ENCODE data around the gene PCDHGC4. TPM values are rescaled to one million over a fixed set of nuclear protein-coding genes. Genes with fewer than 3 reads are reported as not detected.

The PCDHGC4 gene
- 1.7 TPM in 1 of 2 replicates, not detected in the other for total RNA-seq (2014; rRNA removed; shearing (Covaris generic))

DNA sequence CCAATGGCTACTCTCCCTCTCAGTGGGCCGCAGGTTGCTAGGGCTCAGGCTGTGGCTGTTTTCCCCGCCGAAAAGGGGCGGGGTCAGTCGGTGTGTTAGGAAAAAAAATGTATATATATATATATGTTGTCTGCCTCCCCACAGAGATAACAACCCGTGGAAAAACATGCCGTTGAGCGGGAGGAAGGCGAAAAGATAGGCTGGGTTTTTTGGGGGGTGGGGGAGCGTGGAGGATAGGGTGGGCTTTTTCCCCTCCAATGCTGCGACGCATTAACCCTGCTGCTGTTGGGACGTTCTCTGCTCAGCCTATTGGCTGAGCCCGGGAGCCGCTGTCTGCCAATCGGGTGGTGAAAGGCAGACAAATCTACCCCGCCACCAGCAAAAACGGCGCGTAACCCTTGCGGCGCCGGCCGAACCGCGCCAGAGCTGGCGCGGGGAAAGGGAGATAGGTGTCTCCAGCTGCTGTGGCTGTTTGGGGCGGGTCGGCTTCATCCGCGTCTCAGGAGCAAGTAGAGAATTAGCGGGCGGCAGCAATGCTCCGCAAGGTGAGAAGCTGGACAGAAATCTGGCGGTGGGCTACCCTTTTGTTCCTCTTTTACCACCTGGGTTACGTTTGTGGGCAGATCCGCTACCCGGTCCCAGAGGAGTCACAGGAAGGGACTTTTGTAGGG, at the start of gene PCDHGC4:
TSS of gene PCDHGC4 (plus strand) at position 390 of the 671 bp plus-strand sequence. CDS start at position 534, 144 bp downstream.
- no peak for DNase-seq (ENCODE audit: low spot score)

DNA sequence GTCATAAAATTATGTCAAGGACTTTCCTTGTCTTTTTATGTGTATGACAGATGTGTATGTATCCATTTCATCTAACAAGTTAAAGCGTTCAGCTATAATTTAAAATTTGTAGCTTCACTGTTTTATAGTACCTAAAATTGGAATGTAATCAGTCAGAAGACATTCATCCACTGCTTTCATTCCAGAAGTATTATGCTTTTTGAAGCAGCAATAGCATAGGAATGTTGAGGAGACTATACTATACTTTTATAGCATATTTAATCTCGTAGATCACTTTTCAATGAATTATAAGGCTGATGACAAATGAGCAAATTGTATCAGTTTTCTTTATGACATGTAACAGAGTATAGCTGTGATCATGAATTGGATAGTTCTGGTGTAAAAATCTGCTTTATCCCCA, 47.6 kb upstream of the PCDHGC4 start:
- no peak for DNase-seq (ENCODE audit: low spot score)

DNA sequence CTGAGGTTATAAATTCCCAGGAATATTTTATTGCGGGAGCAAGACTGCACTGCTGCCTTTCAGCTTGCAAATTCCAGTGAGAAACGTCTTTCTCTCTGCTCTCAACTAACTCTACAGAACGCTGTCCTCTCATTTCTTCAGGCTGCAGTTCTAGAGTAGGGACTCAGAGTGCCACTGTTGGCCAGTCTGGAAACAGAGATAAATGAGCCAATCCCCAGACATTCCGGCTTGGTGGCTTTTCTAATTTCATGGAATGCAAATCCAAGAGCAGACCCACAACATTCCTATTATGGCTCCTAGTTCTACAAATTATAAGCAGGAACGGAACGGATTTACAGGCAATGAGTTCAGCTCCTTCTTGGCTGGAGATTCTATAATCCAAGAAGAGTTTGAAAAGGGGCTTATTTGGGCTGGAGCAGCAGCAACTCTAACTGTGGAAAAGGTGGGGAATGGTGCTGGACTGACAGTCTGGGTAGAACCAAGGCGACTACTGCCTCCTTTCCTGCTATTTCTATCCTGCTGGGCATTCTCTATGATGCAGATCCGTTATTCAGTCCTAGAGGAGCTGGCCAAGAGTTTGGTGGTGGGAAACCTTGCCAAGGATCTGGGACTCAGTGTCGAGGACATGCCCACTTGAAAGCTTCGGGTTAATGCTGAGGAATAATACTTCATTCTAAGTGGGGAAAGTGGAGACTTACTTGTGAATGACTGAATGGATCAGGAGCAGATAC, 45.3 kb upstream of the PCDHGC4 start:
- DNase-seq (ENCODE audit: low spot score): no peak

DNA sequence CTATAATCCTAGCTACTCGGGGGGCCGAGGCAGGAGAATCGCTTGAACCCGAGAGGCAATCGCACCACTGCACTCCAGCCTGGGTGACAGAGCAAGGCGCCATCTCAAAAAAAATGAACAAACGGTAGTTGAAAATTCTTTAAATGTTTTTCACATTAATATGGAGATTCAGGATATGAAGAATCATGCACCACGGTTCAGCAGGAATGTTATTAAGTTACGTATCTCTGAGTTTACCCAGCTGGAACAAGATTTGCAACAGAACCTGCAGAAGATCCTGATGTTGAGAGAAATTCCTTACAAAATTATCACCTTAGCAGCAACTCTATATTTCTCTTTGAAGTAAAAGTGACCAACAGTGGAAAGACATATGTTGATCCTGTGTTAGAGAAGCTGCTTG, 44.5 kb upstream of the PCDHGC4 start:
- DNase-seq (ENCODE audit: low spot score): no peak

DNA sequence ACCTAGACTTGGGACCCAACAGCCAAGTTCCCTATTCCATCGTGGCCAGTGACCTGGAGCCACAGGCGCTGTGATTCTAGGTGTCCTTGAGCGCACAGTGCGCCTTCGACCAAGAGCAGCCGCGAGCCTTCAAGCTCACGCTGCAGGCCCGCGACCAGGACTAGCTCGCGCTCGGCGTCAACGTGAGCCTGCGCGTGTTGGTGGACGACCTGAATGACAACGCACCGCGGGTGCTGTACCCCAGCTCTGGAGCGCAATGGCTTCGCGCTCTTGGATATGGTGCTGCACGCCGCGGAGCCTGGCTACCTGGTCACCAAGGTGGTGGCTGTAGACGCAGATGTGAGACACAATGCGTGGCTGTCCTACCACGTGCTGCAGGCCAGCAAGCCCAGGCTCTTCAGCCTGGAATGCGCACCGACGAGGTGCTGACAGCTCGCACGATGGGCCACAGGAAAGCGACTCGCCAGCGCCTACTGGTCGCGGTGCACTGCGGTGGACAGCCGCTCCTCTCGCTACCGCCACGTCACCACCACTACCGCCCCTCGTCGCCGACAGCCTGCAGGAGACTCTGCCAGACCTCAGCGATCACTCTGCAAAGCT, 43.2 kb upstream of the PCDHGC4 start:
- no peak for DNase-seq (ENCODE audit: low spot score)

DNA sequence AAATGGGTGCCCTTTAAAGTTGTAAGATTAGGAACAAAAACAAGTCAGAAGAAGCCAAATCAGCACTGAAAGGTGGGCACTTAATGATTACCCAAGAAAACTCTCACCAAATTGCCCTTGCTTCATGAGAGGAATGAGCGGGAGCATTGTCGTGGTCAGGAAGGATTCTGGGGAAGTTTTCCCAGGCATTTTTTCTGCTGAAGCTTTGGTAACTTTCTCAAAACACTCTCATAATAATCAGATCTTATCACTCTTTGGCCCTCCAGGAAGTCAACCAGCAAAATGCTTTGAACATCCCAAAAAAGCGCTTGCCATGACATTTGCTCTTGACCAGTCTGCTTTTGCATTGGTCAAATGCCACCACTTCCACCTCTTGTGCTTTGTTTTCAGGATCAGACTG, 19.5 kb upstream of the PCDHGC4 start:
- no peak for DNase-seq (ENCODE audit: low spot score)

DNA sequence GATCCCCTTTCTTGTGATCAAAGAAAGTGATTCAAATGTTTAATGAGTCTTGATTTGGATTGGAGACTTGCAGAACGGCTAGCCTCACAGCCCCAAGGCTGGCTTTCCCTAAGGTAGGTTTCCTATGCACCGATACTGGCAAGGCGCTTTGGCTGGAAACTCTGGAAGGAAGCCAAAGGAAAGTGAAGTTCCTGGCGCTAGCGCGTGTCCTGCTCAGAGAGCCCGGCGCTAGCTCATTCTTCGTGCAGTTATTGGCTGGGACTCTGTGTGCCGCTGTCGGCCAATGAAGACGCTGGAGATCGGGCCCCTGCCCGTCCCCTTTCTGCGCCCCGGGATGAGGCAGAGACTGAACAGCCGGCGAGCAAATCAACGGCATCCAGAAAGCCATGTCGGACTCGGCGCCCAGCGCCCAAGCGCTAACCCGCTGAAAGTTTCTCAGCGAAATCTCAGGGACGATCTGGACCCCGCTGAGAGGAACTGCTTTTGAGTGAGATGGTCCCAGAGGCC, 9.2 kb upstream of the PCDHGC4 start, which contains the start of gene PCDHGC3:
TSS of gene PCDHGC3 (plus strand) at position 342 of the 507 bp plus-strand sequence. CDS start at position 493, 151 bp downstream.
- peak; percentile 81 for DNase-seq (ENCODE audit: low spot score)

DNA sequence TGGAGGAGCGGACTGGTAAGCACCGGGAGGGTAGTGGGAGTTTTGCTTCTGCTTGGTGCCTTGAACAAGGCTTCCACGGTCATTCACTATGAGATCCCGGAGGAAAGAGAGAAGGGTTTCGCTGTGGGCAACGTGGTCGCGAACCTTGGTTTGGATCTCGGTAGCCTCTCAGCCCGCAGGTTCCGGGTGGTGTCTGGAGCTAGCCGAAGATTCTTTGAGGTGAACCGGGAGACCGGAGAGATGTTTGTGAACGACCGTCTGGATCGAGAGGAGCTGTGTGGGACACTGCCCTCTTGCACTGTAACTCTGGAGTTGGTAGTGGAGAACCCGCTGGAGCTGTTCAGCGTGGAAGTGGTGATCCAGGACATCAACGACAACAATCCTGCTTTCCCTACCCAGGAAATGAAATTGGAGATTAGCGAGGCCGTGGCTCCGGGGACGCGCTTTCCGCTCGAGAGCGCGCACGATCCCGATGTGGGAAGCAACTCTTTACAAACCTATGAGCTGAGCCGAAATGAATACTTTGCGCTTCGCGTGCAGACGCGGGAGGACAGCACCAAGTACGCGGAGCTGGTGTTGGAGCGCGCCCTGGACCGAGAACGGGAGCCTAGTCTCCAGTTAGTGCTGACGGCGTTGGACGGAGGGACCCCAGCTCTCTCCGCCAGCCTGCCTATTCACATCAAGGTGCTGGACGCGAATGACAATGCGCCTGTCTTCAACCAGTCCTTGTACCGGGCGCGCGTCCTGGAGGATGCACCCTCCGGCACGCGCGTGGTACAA, 8.5 kb upstream of the PCDHGC4 start:
- no peak for DNase-seq (ENCODE audit: low spot score)

DNA sequence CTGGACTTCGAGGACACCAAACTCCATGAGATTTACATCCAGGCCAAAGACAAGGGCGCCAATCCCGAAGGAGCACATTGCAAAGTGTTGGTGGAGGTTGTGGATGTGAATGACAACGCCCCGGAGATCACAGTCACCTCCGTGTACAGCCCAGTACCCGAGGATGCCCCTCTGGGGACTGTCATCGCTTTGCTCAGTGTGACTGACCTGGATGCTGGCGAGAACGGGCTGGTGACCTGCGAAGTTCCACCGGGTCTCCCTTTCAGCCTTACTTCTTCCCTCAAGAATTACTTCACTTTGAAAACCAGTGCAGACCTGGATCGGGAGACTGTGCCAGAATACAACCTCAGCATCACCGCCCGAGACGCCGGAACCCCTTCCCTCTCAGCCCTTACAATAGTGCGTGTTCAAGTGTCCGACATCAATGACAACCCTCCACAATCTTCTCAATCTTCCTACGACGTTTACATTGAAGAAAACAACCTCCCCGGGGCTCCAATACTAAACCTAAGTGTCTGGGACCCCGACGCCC, 7.7 kb upstream of the PCDHGC4 start:
- no peak for DNase-seq (ENCODE audit: low spot score)

DNA sequence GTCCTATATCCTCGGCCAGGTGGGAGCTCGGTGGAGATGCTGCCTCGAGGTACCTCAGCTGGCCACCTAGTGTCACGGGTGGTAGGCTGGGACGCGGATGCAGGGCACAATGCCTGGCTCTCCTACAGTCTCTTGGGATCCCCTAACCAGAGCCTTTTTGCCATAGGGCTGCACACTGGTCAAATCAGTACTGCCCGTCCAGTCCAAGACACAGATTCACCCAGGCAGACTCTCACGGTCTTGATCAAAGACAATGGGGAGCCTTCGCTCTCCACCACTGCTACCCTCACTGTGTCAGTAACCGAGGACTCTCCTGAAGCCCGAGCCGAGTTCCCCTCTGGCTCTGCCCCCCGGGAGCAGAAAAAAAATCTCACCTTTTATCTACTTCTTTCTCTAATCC, 7.0 kb upstream of the PCDHGC4 start:
- no peak for DNase-seq (ENCODE audit: low spot score)

DNA sequence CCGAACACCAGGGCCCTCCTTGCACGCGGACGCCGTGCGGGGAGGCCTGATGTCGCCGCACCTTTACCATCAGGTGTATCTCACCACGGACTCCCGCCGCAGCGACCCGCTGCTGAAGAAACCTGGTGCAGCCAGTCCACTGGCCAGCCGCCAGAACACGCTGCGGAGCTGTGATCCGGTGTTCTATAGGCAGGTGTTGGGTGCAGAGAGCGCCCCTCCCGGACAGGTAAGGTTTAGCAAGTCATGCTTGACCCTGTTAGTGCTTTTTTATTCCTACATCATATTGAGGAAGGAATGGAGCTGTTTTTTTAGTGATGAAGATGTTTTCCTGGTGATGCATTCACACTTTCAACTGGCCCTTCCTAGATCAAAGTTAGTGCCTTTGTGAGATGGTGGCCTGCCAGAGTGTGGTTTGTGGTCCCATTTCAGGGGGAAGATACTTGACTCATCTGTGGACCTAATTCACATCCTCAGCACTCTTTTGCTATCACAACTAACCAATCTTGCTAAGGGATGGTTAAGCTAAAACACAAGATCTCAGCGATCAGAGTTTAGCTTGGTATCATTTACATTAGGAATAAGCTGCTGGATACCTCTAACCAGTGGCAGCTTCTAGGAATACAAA, 6.4 kb upstream of the PCDHGC4 start:
- DNase-seq (ENCODE audit: low spot score): peak; percentile 44

DNA sequence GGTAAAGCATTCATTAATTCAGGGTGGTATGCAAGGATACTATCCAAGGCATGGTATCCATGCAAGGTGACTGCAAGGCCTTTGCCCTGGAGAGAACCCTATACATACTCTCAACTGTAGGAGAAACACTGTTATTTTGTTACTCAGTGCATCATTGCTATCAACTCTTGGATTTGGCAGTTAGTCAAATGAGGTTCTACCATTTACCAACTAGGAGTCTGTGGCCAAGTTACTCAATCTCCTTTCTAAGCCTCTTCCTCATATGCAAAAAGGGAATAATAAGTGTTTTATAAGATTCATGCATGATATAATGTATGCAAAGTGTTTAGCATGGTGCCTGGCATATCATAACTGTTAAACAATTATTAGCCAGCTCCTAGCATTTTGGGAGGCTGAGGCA, 5.1 kb upstream of the PCDHGC4 start:
- DNase-seq (ENCODE audit: low spot score): no peak

DNA sequence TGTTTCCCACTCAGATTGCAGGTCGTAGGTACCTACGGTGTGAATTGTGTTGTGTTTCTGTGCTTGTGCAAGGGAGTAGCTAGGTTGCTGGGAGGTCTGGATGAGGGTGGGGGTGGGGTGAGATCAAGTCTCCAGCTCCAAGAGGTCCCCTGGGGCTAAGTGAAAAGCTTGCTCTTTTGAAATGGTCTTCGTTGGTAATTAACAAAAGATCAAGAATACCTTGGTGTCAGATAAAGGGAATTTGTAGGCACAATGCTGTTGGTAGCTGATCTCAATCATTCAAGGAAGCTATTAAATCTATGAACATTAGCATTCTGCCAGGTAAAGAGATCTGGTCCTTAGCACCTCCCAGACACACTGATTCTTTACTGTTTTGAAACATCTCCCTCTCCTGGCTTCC, 928 bp upstream of the PCDHGC4 start:
- no peak for DNase-seq (ENCODE audit: low spot score)

DNA sequence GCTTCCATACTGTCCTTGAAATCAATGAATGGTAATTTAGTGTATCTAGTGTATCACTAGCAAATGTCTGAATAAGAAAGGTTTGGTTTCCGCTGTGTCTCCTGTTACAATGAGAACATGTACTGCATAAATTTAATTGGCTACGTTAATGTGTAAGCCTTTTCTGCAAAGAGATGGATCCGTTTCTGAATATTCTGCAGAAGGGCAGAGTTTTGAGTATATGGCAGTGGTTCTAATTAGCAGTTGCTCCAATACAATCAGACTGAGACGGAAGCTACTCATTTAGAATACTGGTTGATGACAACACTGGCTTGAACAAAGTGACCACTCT, 555 bp upstream of the PCDHGC4 start:
- no peak for DNase-seq (ENCODE audit: low spot score)

DNA sequence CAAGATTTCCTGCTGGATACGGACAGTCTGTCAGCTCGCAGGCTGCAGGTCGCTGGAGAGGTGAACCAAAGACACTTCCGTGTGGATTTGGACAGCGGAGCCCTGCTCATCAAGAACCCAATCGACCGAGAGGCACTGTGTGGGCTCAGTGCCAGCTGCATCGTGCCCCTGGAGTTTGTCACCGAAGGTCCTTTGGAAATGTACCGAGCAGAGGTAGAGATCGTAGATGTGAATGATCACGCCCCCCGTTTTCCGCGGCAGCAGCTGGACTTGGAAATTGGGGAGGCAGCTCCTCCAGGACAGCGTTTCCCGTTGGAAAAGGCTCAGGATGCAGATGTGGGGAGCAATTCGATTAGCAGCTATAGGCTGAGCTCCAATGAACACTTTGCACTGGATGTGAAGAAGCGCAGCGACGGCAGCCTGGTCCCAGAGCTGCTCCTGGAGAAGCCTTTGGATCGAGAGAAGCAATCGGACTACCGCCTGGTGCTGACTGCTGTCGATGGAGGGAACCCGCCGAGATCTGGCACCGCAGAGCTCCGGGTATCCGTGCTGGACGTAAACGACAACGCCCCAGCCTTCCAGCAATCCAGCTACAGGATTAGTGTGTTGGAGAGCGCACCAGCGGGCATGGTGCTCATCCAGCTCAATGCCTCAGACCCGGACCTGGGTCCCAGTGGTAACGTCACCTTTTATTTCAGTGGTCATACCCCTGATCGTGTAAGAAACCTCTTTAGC, 658 bp downstream of the PCDHGC4 start:
- no peak for DNase-seq (ENCODE audit: low spot score)

DNA sequence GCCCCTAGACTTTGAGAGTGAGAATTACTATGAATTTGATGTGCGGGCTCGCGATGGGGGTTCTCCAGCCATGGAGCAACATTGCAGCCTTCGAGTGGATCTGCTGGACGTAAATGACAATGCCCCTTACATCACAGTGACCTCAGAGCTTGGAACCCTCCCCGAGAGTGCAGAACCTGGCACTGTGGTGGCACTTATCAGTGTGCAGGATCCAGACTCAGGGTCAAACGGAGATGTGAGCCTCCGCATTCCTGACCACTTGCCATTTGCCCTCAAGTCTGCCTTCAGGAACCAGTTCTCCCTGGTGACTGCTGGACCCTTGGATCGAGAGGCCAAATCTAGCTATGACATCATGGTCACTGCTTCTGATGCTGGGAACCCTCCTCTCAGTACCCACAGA, 1.3 kb downstream of the PCDHGC4 start:
- DNase-seq (ENCODE audit: low spot score): no peak

DNA sequence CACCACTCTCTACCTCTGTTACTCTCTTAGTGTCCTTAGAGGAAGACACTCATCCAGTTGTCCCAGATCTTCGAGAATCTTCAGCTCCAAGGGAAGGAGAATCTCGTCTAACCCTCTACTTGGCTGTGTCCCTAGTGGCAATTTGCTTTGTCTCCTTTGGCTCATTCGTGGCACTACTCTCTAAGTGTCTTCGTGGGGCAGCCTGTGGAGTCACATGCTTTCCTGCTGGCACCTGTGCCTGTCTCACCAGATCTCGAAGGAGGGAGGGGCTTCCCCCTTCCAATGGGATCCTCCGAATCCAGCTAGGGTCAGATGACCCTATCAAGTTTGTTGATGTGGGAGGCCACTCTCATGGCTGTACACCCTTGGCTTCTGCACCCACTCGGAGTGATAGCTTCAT, 2.3 kb downstream of the PCDHGC4 start:
- no peak for DNase-seq (ENCODE audit: low spot score)

DNA sequence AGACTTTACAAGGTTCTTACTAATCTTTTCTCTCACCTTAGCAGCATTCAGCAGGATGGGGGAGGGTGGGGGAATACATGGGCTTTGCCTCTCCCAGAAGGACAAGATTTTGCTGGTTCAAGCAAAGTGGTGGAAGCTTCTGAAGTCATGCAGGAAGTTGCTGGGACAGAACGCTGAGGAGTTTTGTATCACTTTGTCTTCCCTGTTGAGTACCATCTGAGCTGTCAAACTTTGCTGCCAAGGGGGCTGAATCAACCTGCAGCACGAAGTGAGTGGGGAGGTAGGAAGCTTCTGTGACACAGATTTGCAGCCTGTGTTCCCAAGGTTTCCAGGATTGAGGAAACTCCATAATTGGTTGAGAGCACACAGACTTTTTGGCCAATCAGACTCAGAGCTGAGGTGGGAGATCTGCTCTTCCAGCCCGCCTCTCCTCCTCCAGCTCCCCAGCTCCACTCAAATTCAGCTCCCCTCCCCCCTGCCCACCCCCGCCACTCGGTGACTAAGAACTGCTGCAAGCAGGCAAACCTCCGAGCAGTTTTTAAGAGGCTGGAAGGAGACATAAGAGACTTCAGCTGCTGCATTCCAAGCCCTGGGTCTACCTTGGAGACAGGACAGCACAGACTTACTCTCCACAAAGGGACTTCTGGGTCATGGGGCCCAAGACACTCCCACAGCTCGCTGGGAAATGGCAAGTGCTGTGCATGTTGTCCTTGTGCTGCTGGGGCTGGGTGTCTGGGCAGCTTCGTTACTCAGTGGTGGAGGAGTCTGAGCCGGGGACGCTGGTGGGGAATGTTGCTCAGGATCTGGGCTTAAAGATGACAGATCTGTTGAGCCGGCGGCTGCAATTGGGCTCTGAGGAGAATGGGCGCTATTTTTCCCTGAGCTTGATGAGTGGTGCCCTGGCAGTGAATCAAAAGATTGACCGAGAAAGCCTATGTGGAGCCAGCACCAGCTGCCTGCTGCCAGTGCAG, 4.0 kb downstream of the PCDHGC4 start, which contains the start of gene PCDHGC5:
TSS of gene PCDHGC5 (plus strand) at position 491 of the 971 bp plus-strand sequence. CDS start at position 651, 160 bp downstream.
- no peak for DNase-seq (ENCODE audit: low spot score)

DNA sequence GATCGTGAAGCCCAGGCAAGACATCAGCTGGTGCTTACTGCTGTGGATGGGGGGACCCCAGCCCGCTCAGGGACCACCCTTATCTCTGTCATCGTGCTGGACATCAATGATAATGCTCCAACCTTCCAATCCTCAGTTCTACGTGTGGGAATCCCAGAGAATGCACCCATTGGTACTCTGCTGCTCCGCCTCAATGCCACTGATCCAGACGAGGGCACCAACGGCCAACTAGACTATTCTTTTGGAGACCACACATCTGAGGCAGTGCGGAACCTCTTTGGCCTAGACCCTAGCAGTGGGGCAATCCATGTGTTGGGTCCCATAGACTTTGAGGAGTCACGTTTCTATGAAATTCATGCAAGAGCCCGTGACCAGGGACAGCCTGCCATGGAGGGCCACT, 5.0 kb downstream of the PCDHGC4 start:
- no peak for DNase-seq (ENCODE audit: low spot score)

Data from HT-29 (cell line).